Stimulated activated CD8-positive, alpha-beta memory T cell treated with anti-CD3 and anti-CD28 coated beads, Interleukin-4, amount 100 ng/mL, for 4 hours (primary cell): ENCODE data around the gene EPHA2.
A peak's percentile ranks its signal among the peaks of the same experiment; 100 is the strongest.
"Not testable (repeated sequence)": the region's sequence is repeated elsewhere in the genome, so short reads cannot be mapped to it uniquely, and the experiment has no call there.

Source experiments
- DNase-seq, 2 donors: peaks; one replicate each; pipeline ENCODE4 v3.0.0-alpha.2; 2020; ENCODE audit warnings: low read depth in 2 of 2, low spot score in 1 of 2

The EPHA2 gene

DNA sequence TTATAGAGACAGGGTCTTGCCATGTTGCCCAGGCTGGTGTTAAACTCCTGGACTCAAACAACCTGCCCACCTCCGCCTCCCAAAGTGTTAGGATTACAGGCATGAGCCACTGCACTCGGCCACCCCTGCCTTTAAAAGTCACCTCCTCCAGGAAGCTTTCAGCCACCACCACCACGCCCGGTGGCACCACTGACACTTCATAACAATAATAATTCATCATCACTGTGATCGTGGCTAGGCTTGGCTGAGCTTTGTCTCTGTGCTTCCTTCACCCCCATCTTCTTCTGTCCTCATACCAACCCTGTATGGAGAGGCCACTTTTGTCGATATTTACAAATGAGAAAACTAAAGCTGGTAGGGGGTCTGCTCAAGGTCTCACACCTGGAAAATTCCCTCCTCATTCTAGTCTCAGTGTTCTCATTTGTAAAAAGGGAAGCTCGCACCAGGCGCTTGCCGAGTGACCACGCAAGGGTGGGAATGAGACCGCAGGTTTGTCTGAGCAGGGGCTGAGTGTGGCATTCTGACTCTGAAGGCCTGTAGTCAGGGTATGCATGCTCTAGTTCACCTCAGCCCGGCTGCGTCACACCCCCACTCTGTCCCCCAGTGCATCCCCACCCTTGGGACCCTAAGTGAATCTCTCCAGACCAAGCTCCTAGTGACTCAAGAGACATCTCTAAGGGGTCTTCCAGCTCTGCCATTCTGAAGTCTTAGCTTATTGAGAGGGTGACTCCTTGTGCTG is 12.9 kb upstream of the EPHA2 start:
- DNase-seq = no peak

GRCh38 chr1:16168144-16168495 is 12.3 kb upstream of the EPHA2 start:
- DNase-seq = not testable (repeated sequence)

DNA sequence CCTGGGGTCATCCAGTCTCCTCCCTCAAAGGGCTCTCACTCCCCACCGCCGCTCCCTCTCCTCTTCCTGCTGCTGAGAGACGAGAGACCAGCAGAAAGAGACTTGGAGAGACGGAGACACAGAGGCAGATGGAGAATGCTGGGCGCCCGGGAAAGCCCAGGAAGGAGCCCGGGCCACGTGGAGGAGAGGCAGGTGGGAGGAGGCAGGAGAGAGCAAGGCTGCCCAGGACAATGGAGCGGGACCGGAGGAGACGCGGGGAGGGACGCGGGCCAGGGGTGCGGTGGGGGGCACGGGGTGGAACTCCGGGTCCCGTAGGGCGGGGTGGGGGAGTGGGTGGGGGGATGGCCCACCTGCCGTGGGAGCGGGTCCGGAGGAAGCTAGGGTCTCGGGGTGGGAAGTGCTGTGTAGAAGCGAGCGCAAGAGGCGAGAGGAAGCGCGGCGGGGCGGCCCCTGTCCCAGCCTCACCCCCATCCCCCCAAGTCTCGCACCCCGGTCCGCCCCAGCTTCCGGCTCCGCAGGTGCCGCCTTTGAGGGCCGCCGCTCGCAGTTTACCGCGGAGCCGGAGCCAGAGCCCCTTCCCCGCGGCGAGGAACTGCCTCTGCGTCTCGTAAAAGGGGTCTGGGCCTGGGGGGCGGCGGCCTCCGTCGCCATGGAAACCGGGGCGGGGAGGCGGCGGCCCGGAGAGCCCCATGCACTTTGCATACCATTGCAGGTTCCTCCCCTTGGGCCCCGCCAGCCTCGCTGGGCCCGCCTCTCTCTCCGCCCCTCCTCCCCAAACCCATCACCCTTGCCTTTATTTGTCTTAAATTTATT is 11.7 kb upstream of the EPHA2 start:
- DNase-seq = peak; percentile 13 to 32

DNA sequence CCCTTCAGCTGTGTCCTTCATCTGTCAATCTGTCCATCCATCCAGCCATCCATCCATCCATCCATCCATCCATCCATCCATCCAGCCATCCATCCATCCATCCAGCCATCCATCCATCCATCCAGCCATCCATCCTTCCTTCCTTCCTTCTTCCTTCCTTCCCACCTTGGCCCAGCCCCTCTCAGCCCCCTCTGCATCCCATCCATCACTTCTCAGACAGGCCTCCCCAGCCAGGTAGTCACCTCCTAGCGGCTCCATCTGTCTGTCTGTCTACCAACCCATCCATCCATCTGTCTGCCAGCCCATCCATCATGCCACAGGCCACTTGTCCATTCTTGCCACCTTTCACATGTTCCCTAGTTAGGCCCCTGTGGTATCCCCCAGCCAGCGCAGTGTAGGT is 10.2 kb upstream of the EPHA2 start:
- DNase-seq = no peak

DNA sequence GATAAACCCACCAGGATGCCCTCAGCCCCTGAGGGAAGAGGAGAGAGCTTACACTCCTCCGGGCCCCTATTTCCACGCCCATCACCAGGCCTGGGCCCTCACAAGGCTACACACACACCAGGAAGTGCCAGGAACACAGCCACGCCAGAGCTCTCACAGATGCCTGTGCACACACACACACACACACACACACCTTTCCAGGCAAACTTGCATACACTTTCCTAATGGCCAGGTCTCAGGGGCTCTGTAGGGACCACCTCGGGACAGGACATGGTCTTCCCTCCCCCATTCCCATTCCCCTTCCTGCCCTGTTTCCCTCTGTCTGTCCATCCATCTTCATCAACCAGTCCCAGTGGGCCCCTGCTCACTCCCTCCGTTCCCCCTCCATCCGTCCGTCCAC is 9.7 kb upstream of the EPHA2 start:
- no peak for DNase-seq

GRCh38 chr1:16165073-16165364 is 9.2 kb upstream of the EPHA2 start:
- no peak for DNase-seq

- no peak for DNase-seq
Measured at GRCh38 chr1:16164213-16165072, 8.6 kb upstream of the EPHA2 start.

- DNase-seq = not testable (repeated sequence)
Measured at GRCh38 chr1:16163608-16164212, 7.8 kb upstream of the EPHA2 start.

- peak in 1 of 2 donors; percentile 10 for DNase-seq
Measured at GRCh38 chr1:16162163-16162822, 6.4 kb upstream of the EPHA2 start.

- no peak for DNase-seq
Measured at GRCh38 chr1:16161717-16162116, 5.8 kb upstream of the EPHA2 start.

- DNase-seq = no peak
Measured at GRCh38 chr1:16158993-16159831, 3.3 kb upstream of the EPHA2 start.

- DNase-seq = no peak
Measured at GRCh38 chr1:16158025-16158424, 2.2 kb upstream of the EPHA2 start.

DNA sequence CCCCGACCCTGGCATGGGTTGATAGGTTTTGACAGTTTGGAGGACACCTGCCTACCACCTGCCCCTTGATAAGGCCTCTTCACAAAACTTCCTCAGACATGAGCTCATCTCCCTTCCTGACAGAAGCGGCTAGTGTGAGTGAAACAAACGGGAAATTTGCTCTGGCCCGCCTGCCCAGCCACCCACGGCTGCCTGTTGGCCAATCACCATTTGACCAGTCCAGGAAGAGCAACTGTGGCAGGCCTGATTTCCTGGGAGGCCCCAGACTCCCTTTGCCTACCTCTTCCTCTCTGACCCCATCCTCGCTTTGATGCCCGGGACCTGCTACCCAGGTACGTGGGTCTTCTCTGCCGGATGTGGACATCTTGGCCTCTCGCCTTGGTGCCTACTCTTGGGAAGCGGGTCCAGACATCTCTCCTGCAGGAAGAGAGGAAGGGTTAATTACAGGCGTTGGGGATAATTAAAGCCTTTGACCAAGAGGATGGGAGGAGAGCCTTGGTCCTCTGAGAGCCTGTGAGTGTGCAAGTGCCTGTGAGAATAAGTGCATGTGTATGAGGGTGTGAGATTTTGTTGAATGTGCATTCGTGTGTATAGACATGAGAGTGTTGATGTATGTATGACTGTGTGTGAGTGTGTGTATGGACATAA is 1.1 kb upstream of the EPHA2 start:
- DNase-seq = no peak

DNA sequence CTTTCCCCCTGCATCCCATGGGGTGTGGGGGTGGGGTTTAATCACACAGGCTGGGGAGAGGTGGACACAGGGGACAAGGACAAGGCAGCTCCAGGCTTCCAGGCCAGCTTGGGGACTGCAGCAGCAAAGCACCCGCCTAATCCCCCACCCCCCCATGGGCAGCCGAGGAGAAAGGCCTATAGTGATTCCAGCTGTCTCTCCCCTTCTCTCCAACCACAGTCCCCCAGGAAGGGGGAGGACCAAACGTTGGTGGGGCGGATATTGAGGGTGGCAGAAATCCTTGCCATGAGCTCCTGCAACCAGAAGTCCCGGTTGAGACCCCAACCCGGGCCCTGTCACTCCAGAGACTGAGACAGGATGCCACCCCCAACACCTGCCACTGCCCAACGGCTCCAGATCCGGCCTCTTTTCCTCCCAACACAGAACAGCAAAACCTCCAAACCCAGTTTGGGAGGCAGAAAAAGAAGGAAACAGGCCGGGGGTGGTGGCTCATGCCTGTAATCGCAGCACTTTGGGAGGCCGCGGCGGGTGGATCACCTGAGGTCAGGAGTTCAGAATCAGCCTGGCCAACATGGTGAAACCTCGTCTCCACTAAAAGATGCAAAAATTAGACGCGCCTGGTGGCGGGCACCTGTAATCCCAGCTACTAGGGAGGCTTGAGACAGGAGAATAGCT is 1.7 kb downstream of the EPHA2 start:
- DNase-seq = no peak

DNA sequence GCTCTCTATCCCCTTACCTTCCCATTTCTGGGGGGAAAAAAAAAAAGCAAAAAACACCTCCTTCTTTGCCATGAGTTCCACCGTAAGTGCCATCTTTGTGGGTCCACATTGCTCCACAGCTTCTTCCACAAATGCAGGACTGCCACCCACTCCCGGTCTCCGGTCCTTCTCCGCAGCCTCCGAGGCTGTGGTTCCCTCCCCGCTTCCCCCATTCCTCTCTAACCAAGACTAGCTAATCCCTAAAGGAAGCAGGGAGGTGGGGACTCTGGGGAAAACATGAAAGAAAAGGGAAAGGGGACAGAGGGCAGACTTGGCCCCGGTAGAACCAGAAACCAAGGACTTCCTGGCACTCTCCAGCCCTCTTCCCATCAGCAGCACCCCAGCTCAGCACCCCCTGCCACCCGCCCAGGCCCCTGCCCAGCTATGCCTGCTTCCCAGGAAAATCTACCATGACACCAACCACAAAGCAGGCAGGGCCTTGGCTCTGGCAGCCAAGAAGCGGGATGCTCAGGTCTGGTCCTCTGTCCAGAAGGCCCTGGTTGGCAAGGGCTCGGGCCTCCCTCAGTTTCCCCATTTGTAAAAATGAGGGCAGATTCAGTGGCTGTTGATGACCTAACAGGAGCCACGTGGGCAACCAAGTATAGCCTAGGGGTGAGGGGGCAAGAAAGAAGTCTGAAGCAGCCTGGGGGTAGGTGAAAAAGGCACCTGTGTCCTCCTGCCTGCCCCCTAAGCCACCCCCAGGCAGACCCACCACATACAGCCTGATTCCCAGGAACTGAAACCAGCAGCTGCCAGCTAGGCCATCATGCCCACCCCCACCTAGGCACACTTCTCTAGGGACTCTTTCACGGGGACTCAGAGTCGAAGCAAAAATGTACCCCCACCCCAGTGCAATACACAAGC is 2.5 kb downstream of the EPHA2 start:
- DNase-seq = no peak

- no peak for DNase-seq
Measured at GRCh38 chr1:16152481-16153087, 3.3 kb downstream of the EPHA2 start.

DNA sequence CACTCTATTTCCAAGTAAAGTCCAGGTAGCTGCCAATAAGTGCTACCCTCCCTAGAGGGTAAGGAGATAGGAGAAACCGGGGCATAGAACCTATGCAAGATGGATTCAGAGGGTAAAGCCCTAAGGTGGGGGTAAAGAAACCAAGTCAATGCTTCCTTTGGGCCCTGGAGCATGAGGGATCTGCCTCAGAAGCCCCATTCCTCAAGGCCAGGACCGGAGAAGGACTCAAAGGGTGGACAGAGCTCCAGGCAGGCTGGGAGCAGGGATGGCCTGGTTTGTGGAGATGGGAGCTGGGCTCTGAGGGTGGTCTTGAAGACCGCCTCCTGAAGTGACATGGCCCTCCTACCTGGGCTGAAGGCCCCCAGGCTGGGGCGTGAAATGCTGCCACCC is 3.9 kb downstream of the EPHA2 start:
- DNase-seq = no peak
